Activated naive CD8-positive, alpha-beta T cell treated with anti-CD3 and anti-CD28 coated beads, Interleukin-2, amount 50 U/mL, for 24 hours (primary cell): Measurements from ENCODE around the gene RNF130.
"Not testable (repeated sequence)": the region's sequence is repeated elsewhere in the genome, so short reads cannot be mapped to it uniquely, and the experiment has no call there.

Experiments used
- ATAC-seq: fragments of 150-1000 bp; cut with Tn5 transposase; one replicate; pipeline ENCODE4 v1.10.0; 2021
- DNase-seq: peaks from one replicate; pipeline ENCODE4 v3.0.0; 2021
- H3K27ac Mint-ChIP-seq: one replicate; pipeline ENCODE4 v1.8.0; 2021; ENCODE audit warnings: mild to moderate bottlenecking, mixed read lengths
- H3K27me3 Mint-ChIP-seq: one replicate; pipeline ENCODE4 v1.8.0; 2021; ENCODE audit warnings: mixed read lengths
- H3K36me3 Mint-ChIP-seq: one replicate; pipeline ENCODE4 v1.8.0; 2021; ENCODE audit warnings: low read depth, mixed read lengths
- H3K4me1 Mint-ChIP-seq: one replicate; pipeline ENCODE4 v1.8.0; 2021; ENCODE audit warnings: mixed read lengths
- H3K4me3 Mint-ChIP-seq: one replicate; pipeline ENCODE4 v1.8.0; 2021; ENCODE audit warnings: mild to moderate bottlenecking, moderate library complexity, mixed read lengths
- H3K9me3 Mint-ChIP-seq: one replicate; pipeline ENCODE4 v1.8.0; 2021; ENCODE audit warnings: mixed read lengths

RNF130 gene

DNA sequence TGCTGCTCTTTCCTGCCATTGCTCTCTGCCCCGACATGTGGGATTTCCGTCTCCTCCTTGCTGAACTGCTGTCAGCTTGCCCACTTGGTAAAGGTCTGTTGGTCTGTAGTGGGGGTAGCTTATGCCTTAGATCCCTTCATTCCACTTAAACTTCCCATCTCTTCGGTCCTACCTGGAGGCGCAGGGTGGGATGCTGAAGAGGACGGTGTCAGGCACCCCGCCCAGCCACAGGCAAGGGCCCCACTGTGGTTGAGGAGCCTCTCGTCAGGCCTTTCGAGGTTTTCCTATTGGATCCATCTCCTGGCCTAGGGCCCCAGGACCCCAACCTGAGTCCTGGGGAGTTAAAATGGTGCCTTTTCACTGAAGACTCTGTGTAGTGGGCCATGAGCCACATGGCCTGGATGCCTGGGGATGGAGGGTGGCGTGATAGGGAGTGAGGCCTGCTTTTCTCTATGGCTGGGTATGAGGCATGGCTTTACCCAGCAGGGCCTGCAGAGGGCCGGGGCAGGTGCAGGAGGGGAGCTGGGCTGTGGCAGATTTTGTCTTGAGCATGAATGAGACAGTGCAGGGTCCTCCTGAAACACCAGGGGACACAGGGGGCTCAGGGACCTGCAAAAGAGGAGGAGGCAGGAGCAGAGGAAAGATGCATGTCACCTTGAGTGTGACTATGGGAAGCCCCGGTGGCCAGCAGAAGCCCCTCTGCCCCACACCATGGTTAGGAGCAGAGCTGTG lies 25.8 kb upstream of the RNF130 start:
- H3K27ac Mint-ChIP-seq: no peak overlapping the region
- H3K4me1 Mint-ChIP-seq: no peaks in the 10 kb centered on the region
- H3K9me3 Mint-ChIP-seq: no peaks in the 10 kb centered on the region
- no peak for ATAC-seq
- DNase-seq: no peak
- H3K36me3 Mint-ChIP-seq: no peaks in the 10 kb centered on the region
- H3K4me3 Mint-ChIP-seq: no peak overlapping the region
- H3K27me3 Mint-ChIP-seq: no peaks in the 10 kb centered on the region

DNA sequence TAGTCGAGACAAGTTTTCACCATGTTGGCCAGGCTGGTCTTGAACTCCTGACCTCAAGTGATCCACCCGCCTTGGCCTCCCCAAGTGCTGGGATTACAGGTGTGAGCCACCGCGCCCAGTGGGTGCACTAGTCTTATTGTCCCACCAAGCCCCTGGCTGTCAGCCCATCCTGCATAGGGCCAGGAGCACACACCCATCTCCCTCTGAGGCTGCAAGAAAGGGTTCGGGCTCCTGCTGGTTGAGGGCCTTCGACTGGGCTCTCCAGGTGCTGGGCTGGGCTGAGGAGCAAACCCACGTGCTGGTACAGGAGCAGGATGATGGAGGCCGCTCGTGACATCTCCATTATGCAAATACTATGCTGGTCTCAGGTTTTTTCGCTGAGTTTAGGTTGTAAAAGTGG lies 25.1 kb upstream of the RNF130 start:
- Mint-ChIP-seq H3K4me1 (peaks cover under 1% of the 10 kb centered on the region), H3K27ac (no peak overlapping the region), H3K27me3 (no peaks in the 10 kb centered on the region), H3K9me3 (no peaks in the 10 kb centered on the region), H3K4me3 (no peak overlapping the region), H3K36me3 (no peaks in the 10 kb centered on the region)
- ATAC-seq: no peak
- DNase-seq: no peak

DNA sequence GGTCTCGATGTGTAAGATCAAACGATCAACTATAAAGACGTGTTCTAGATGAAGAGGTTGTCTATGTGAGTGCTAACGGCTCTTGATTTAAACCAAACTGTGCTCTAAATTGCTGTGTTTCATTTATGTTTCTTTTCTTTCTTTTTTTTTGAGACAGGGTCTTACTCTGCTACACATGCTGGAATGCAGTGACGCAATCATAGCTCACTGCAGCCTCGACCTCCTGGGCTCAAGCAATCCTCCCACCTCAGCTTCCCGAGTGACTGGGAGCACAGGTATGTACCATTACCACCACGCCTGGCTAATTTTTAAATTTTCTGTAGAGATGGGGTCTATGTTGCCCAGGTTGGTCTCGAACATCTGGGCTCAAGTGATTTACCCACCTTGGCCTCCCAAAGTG lies 24.0 kb upstream of the RNF130 start:
- no peak for DNase-seq
- Mint-ChIP-seq H3K4me1 (peaks cover 7% of the 10 kb centered on the region), H3K27ac (no peak overlapping the region), H3K4me3 (no peak overlapping the region), H3K27me3 (no peaks in the 10 kb centered on the region), H3K36me3 (no peaks in the 10 kb centered on the region), H3K9me3 (no peaks in the 10 kb centered on the region)
- no peak for ATAC-seq

DNA sequence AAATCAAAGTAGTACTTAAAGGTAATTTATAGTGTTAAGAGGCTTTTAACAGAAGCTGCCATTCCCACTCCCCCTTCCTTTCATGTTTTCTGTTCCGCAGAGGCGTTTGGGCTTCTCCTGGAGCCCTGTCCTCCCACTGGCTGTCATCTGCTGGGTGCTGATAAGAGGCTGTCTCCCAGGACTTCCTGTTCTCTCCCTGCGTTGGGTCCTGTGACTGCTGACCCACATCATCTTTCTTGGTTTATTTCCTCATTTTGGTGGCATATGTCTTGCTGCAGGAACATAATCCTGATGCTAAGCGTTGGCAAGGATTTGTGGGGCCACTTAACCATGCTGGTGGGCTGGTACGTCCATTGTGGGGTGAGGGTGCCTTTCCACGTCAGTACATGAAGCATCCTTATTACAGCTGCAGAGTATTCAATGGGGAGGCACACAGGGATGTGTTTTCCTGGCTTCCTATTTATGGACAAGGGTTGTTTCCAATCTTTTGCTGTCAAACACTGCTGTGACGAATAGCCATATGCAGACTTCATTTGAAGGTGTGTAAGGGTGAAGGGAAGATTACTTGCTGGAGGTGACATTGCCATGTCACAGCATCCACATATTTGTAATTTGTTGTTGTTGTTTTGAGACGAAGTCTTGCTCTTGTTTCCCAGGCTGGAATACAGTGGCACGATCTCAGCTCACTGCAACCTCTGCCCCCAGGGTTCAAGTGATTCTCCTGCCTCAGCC lies 22.3 kb upstream of the RNF130 start:
- DNase-seq (no peak), ATAC-seq (no peak)
- Mint-ChIP-seq H3K9me3 (no peaks in the 10 kb centered on the region), H3K36me3 (no peaks in the 10 kb centered on the region), H3K4me3 (no peak overlapping the region), H3K27me3 (no peaks in the 10 kb centered on the region), H3K27ac (no peak overlapping the region), H3K4me1 (peaks cover 11% of the 10 kb centered on the region)

DNA sequence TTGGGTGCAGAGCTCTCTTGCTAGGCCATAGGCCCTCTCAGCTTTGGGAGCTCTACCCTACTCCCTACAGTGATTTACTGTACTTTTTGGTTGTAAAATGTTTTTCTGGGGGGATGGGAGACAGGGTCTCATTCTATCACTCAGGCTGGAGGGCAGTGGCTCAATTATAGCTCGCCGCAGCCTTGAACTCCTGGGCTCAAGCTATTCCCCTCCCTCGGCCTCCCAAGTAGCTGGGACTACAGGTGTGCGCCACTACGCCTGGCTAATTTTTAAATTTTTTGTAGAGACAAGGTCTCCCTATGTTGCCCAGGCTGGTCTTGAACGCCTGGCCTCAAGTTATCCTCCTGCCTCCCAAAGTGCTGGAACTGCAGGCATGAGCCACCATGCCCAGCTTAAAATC lies 21.7 kb upstream of the RNF130 start:
- H3K36me3 Mint-ChIP-seq: no peaks in the 10 kb centered on the region
- H3K4me3 Mint-ChIP-seq: no peak overlapping the region
- peaks cover 11% of the 10 kb centered on the region for H3K4me1 Mint-ChIP-seq
- ATAC-seq (no peak), DNase-seq (no peak)
- no peaks in the 10 kb centered on the region for H3K9me3 Mint-ChIP-seq
- no peak overlapping the region for H3K27ac Mint-ChIP-seq
- no peaks in the 10 kb centered on the region for H3K27me3 Mint-ChIP-seq

DNA sequence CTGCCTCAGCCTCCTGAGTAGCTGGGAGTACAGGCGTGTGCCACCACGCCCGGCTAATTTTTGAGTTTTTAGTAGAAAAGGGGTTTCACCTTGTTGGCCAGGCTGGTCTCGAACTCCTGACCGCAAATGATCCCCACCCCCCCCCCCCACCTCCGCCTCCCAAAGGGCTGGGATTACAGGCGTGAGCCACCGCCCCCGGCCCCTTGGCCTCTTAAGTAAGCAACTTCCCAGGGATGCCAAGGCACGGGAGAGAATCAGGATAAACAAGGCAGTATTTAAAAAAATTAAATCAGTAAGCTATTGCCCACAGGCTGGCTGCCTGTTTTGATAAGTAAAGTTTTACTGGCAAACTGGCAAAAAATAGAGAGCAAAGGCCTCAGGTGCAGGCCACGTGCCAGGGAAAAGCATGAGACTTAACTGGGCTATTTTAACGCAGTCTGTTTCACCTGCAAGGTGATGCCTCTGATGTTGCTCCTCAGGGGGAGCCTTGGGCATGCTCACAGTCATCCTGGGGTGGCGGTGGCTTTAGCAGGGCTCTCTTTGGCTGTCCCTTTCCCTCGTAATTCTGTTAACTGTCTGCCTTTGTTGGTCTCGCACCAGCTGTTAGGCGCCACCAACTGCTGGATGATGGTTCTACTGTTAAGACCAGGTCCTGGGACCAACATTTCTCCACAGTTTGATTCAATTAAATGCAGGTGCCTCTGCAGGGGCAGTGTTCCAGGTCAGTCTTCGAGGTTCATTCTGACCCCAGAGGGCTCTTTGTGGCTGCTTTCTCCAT lies 19.4 kb upstream of the RNF130 start:
- ATAC-seq: peak; percentile 11
- H3K27me3 Mint-ChIP-seq: no peaks in the 10 kb centered on the region
- no peak overlapping the region for H3K27ac Mint-ChIP-seq
- DNase-seq: no peak
- peak overlapping the region; percentile 72 for H3K4me3 Mint-ChIP-seq
- no peaks in the 10 kb centered on the region for H3K9me3 Mint-ChIP-seq
- no peaks in the 10 kb centered on the region for H3K36me3 Mint-ChIP-seq
- H3K4me1 Mint-ChIP-seq: peaks cover 24% of the 10 kb centered on the region

DNA sequence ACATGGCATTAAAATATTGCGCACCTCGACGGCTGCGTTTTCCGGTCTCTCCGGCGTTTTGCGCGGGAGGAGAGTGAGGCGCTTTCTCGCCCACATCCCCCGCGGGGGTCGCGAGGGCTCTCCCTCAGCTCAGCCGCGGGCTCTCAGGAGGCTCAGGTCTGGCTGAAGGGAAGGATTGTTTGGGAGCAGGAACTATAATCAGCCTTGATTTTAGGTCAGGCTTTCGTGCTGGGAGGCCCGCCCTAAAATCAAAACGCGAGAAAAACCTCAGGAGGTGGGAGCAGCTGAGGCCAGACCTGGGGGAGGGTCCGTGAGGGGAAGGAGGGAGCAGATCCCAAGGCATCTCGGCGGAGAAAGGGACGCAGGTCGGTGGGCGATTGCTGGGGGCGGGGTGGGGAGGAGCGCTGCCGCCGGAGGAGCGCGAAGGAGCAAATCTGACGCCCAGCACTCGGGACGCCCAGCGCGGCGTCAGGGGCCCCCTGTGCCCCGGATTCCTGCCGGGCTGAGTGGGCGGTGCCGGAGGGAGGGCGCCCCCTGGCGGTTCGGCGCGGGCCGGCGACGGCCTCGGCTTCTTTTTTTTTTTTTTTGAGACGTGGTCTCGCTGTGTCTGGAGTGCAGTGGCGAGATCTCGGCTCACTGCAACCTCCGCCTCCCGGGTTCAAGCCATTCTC lies 18.7 kb upstream of the RNF130 start:
- H3K27me3 Mint-ChIP-seq: no peaks in the 10 kb centered on the region
- H3K36me3 Mint-ChIP-seq: no peaks in the 10 kb centered on the region
- peak overlapping the region; percentile 72 for H3K4me3 Mint-ChIP-seq
- DNase-seq (peak; percentile 87), ATAC-seq (peak; percentile 86)
- no peak overlapping the region for H3K27ac Mint-ChIP-seq
- no peaks in the 10 kb centered on the region for H3K9me3 Mint-ChIP-seq
- peaks cover 29% of the 10 kb centered on the region for H3K4me1 Mint-ChIP-seq

DNA sequence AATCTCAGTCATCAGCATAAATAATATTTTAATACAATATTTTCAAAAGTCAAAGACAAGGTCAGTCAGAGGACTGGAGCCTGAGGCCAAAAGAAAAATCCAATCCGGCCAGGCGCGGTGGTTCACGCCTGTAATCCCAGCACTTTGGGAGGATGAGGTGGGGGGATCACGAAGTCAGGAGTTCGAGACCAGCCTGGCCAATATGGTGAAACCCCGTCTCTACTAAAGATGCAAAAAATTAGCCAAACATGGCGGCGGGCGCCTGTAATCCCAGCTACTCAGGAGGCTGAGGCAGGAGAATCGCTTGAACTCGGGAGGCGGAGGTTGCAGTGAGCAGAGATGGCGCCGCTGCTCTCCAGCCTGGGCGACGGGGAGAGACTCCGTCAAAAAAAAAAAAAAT lies 18.1 kb upstream of the RNF130 start:
- peak overlapping the region; percentile 72 for H3K4me3 Mint-ChIP-seq
- not testable (repeated sequence) for H3K9me3 Mint-ChIP-seq, H3K27me3 Mint-ChIP-seq, H3K36me3 Mint-ChIP-seq, H3K27ac Mint-ChIP-seq, DNase-seq, ATAC-seq
- peaks cover 29% of the 10 kb centered on the region for H3K4me1 Mint-ChIP-seq

DNA sequence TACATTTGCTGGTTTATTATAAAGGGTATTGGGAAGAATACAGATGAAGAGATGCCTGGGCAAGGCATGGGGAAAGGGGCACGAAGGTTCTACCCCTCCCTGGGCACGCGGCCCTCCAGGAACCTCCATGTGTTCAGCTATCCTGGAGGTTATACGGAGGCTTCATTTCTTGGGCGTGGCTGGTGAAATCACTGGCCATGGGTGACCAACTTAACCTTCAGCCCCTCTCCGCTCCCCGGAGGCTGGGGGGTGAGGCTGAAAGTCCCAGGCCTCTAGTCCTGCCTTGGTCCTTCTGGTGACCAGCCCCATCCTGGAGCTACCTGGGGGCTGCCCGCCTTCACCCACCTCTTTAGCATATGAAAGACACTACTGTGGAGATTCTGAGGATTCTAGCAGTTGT lies 17.0 kb upstream of the RNF130 start:
- no peak overlapping the region for H3K4me3 Mint-ChIP-seq
- no peaks in the 10 kb centered on the region for H3K9me3 Mint-ChIP-seq
- no peak overlapping the region for H3K27ac Mint-ChIP-seq
- no peak for ATAC-seq
- H3K27me3 Mint-ChIP-seq: peaks cover 10% of the 10 kb centered on the region
- H3K36me3 Mint-ChIP-seq: no peaks in the 10 kb centered on the region
- peaks cover 29% of the 10 kb centered on the region for H3K4me1 Mint-ChIP-seq
- no peak for DNase-seq

DNA sequence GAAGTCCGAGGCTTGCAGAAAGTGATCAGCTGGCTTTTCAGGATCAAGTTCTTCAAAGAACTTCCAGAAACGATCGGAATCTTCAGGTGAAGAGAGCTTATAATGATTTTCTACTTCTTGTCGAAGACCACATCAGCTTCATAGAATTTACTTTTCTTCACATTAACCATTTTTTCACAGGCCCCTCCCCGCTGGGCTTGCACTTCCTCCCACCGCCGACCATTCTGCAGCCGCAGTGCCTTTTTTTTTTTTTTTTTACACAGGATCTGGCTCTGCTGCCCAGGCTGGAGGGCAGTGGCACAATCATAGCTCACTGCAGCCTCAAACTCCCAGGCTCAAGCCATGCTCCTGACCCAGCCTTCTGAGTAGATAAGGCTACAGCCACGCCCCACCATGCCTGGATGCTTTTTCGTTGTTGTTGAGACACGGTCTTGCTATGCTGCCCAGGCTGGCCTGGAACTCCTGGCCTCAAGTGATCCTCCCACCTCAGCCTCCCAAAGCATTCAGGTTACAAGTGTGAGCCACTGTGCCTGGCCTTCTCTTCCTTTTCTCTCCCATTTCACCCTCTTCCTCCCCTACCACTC lies 15.3 kb upstream of the RNF130 start:
- ATAC-seq (no peak), DNase-seq (no peak)
- H3K36me3 Mint-ChIP-seq: no peaks in the 10 kb centered on the region
- H3K27ac Mint-ChIP-seq: no peak overlapping the region
- H3K9me3 Mint-ChIP-seq: no peaks in the 10 kb centered on the region
- H3K27me3 Mint-ChIP-seq: peaks cover 14% of the 10 kb centered on the region
- peaks cover 29% of the 10 kb centered on the region for H3K4me1 Mint-ChIP-seq
- H3K4me3 Mint-ChIP-seq: no peak overlapping the region

DNA sequence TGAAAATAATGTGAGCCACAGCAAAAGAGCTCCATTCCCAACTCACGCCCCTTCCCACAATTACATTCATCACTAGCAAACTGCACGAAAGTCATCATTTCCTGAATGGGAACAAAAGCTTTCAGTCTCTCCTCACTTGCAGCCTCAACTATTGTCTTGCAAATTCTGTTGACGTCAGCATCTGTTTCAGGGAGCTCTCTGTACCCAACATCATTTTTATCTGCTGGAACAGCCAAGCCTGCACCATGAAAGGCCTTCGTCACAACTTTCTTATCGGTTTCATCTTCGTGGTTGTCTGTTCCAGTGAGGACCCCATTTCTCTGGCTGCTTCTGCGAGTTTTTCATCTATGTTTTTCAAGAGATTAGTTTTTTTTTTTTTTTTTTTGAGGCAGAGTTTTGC lies 14.3 kb upstream of the RNF130 start:
- Mint-ChIP-seq H3K4me3 (no peak overlapping the region), H3K36me3 (no peaks in the 10 kb centered on the region), H3K9me3 (no peaks in the 10 kb centered on the region), H3K27me3 (peaks cover 20% of the 10 kb centered on the region), H3K4me1 (peaks cover 23% of the 10 kb centered on the region), H3K27ac (no peak overlapping the region)
- peak; percentile 31 for ATAC-seq
- DNase-seq: no peak

DNA sequence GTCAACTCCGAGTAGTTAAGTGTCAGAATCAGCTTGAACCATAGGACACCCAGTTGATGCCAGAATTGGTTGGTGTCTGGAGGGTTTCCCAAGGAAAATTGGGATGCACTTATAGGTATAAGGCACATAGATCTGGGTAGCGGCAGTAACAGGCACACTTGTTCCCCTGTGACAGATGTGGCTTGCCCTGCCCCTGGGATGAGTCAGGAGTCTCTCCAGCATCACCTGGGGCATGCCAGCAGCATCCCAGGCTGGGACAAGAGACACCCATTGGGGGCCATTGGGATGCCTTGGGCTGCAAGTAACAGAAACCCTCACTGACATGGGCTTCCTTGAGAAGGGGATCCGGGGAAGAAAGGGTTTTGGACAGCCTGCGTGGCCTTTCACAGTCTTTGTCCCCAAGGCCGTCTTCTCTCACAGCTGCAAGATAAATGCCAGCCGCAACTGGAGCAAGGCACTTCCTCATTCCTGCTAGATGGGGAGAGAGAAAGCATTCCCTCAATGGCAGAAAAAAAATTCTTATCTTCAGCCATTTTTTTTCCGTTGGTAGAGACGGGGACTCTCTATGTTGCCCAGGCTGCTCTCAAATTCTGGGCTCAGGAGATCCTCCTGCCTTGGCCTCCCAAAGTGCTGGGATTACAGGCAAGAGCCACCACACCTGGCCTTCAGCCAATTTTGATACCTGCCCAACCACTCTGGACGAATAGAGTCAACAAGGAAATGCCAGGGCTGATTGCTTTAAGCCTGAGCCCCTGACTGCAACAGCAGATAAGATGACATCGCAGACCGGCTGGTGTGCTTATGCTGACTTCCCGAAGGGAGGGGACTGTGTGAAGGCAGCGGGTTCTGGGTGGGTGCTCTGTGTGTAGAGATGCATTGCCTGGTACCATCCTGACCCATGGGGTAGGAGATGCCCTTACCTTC lies 13.3 kb upstream of the RNF130 start:
- DNase-seq (no peak), ATAC-seq (no peak)
- Mint-ChIP-seq H3K4me1 (peaks cover 27% of the 10 kb centered on the region), H3K27me3 (peaks cover 29% of the 10 kb centered on the region), H3K4me3 (no peak overlapping the region), H3K36me3 (no peaks in the 10 kb centered on the region), H3K27ac (no peak overlapping the region), H3K9me3 (no peaks in the 10 kb centered on the region)

DNA sequence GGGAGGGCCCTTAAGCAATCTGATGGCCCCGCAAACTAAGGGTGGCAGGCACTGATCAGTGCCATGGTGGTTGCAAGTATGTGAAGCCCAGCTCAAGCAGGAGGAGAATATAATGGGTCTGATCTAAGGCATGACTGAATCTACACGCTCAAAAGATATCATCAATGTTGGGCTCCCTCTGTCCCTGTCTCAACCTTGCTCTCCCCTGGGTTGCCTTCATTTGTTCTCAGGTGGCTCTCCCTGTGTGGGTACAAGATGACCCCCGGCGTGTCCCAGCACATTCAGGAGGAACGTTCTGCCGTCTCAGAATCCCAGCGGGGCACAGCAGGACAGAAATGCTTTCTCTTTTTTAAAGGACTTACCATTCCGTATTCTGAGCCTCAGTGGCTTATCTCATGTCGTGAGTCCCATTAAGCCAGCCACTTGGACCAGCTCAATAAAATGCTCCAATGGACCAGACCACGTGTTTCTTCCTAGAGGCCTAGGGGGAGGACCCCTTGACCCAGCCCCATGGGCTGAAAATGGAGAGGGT lies 12.0 kb upstream of the RNF130 start:
- DNase-seq (no peak), ATAC-seq (no peak)
- H3K27me3 Mint-ChIP-seq: peaks cover 38% of the 10 kb centered on the region
- H3K9me3 Mint-ChIP-seq: no peaks in the 10 kb centered on the region
- peak overlapping the region; percentile 6 for H3K27ac Mint-ChIP-seq
- H3K4me3 Mint-ChIP-seq: no peak overlapping the region
- H3K4me1 Mint-ChIP-seq: peaks cover 30% of the 10 kb centered on the region
- no peaks in the 10 kb centered on the region for H3K36me3 Mint-ChIP-seq
